Natural killer cell treated with Interleukin-12 subunit alpha and Interleukin-12 subunit beta and Interleukin-15 and Interleukin-18, amount 100 ng/mL, for 72 hours (primary cell): ENCODE measurements around the gene FES. TPM values are rescaled to one million over a fixed set of nuclear protein-coding genes. Genes with fewer than 3 reads are reported as not detected.

Experiments used
- ATAC-seq, 2 donors: fragments of 150-1000 bp; cut with Tn5 transposase in 1 of 2; sonication (Bioruptor Pico), chemical (Tn5 transposase) in 1 of 2; 2 replicates each; pipeline ENCODE4 v1.10.0; 2021
- DNase-seq: peaks from one replicate; pipeline ENCODE4 v3.0.0; 2022; ENCODE audit warnings: low spot score
- H3K27ac Mint-ChIP-seq, 2 donors: 1 replicate in 1 of 2; 2 replicates in 1 of 2; pipeline ENCODE4 v1.8.0; 2022; ENCODE audit warnings: mixed read lengths in 2 of 2, mild to moderate bottlenecking in 1 of 2, moderate library complexity in 1 of 2
- H3K27me3 Mint-ChIP-seq, 2 donors: 1 replicate in 1 of 2; 2 replicates in 1 of 2; pipeline ENCODE4 v1.8.0; 2022; ENCODE audit warnings: mixed read lengths in 2 of 2
- H3K36me3 Mint-ChIP-seq: one replicate; pipeline ENCODE4 v1.8.0; 2022; ENCODE audit warnings: mixed read lengths
- H3K4me1 Mint-ChIP-seq, 2 donors: 1 replicate in 1 of 2; 2 replicates in 1 of 2; pipeline ENCODE4 v1.8.0; 2022; ENCODE audit warnings: low read depth in 2 of 2, mixed read lengths in 2 of 2, mild to moderate bottlenecking in 1 of 2
- H3K4me3 Mint-ChIP-seq: one replicate; pipeline ENCODE4 v1.8.0; 2022; ENCODE audit warnings: mixed read lengths
- H3K9me3 Mint-ChIP-seq: 2 replicates; pipeline ENCODE4 v1.8.0; 2022; ENCODE audit warnings: mixed read lengths
- total RNA-seq, 2 donors: library from RNA; stranded (reverse); gene quantifications; one replicate each; pipeline ENCODE4 v1.2.3, GENCODE V29; 2022

Gene FES
- total RNA-seq, 2 donors from 2014 or later: 139 to 140 TPM

DNA sequence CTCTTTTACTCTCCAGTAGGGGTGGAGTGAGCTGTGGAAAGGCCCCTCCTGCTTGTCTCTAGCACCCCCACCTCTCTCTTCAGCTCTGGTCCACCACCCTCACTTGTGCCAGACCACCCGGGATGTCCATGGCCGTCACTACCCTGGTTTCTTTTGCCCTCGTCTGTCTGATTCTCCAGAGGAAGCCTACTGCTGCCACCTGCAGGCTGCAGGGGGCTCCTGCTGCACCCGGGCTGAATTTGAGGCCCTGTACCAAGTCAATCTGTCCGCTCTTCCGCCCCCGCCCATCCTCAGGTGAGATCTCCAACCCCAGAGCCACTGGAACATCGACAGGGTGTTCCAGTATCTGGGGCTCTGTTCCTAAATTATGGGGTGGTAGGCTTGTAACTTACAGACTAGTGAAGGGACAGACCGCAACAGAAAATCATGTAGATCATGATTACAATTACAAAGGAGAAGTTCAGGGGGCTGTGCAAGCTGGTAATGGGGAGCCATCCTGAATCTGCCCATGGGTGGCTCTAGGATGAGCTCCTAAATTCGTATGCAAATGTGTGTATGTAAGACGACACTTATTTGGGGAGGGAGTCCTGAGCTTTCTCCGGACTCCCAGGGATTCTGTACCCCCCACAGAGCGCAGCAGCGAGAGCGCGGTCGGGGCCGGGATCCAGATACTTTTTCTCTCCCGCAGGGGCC is 50.1 kb downstream of the FES start:
- Mint-ChIP-seq H3K9me3 (no peaks in the 10 kb centered on the region), H3K4me3 (peak overlapping the region; percentile 84), H3K27me3 (no peaks in the 10 kb centered on the region), H3K36me3 (no peaks in the 10 kb centered on the region), H3K27ac (peak overlapping the region; percentile 90 to 99), H3K4me1 (peaks cover 43 to 55% of the 10 kb centered on the region in 2 donors)
- DNase-seq (peak; percentile 92), ATAC-seq (peak; percentile 45 to 61)

DNA sequence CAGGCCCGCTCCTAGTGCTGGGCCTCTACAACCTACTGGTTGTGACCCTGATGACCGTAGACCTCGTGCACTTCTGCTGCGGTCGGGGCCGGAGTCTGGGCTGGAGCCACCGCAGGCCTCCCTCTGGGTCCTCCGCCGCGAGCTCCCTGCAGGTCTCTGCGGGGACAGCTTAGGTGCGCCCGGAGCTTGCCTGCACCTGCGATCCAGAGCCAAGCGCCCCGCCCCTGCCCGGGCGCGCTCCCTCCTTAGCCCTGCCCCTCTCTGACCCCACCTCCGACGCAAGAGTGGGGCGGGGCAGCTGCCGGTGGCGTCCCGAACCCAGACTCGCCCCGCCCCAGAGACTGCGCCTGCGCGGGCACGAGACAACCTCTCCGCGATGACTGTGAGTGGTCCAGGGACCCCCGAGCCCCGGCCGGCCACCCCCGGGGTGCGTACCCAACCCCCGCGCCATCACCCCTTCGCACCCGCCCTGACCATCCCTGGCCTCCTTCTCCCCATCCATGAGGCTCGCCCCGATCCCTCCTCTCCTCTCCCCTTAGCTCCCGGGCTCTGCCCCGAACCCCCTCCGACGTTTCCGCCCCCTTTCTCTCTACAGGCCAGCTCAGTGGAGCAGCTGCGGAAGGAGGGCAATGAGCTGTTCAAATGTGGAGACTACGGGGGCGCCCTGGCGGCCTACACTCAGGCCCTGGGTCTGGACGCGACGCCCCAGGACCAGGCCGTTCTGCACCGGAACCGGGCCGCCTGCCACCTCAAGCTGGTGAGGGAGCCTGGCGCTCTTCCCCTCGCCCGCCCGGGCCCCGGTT is 50.8 kb downstream of the FES start, which contains the start of gene UNC45A:
TSS of gene UNC45A (plus strand) at position 337 of the 803 bp plus-strand sequence. CDS start at position 377, 40 bp downstream.
- Mint-ChIP-seq H3K4me1 (peaks cover 43 to 55% of the 10 kb centered on the region in 2 donors), H3K4me3 (peak within 1 kb of the TSS; percentile 84), H3K36me3 (no peaks in the 10 kb centered on the region), H3K9me3 (no peaks in the 10 kb centered on the region), H3K27ac (peak within 1 kb of the TSS; percentile 90 to 99), H3K27me3 (no peaks in the 10 kb centered on the region)
- peak; percentile 87 to 92 for ATAC-seq
- peak; percentile 95 for DNase-seq

DNA sequence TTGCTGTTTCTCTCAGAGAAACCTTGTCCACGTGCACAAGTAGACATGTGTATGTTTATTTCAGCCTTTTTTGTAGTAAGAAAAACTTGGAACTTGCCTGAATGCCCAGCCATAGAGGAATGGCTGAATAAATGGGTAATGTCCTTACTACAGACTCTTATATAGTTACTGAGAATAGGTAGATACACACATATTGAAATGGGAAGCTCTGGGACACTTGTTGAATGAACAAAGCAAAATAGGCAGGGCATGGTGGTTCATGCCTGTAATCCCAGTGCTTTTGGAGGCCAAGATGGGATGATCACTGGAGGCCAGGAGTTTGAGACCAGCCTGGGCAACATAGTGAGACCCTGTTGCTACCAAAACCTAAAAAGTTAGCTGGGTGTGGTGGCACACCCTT is 52.5 kb downstream of the FES start:
- H3K4me3 Mint-ChIP-seq: peak overlapping the region; percentile 84
- no peak for DNase-seq
- peaks cover 31 to 41% of the 10 kb centered on the region in 2 donors for H3K4me1 Mint-ChIP-seq
- H3K27me3 Mint-ChIP-seq: no peaks in the 10 kb centered on the region
- H3K9me3 Mint-ChIP-seq: no peaks in the 10 kb centered on the region
- ATAC-seq: no peak
- H3K27ac Mint-ChIP-seq: peak overlapping the region; percentile 90 to 99
- H3K36me3 Mint-ChIP-seq: peaks cover 6% of the 10 kb centered on the region

DNA sequence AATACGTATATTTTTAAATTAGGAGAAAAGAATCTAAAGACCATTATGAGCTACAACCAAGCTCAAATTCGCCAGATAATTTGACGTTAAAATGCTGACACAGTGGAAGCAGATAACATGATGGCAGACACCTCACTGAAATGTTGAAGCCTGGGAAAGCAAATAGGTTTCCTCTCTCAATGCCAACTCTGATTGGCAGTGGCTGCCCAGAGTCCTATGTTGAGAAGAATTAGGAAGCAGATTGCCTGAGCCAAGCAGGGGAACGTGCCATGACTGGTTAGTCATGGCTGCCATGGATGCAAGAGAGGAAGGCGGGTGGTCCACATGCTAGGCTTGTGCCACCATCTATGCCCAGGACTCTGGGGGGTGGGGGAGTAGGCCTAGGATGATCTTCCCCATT is 54.0 kb downstream of the FES start:
- Mint-ChIP-seq H3K27me3 (no peaks in the 10 kb centered on the region), H3K4me3 (no peak overlapping the region), H3K9me3 (no peaks in the 10 kb centered on the region), H3K27ac (no peak overlapping the region), H3K4me1 (peaks cover 25 to 30% of the 10 kb centered on the region in 2 donors), H3K36me3 (peaks cover 6% of the 10 kb centered on the region)
- no peak for ATAC-seq
- no peak for DNase-seq

DNA sequence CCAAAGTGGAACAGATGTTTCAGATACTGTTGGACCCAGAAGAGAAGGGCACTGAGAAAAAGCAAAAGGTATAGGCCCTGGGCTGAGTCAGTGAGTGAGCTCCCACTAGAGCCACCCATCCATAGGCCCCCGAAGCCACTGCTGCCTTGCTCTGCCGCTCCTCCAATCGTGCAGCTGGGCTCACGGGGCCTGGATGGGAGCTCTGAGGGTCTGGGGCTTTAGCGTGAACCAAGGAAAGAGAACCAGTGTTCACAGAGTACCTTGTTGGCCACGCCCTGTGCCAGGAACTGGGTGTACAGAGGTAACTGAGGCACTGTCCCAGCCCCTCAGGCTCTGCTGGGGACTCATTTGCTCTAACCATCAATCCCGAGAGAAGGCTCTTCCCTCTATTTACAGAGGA is 55.5 kb downstream of the FES start:
- Mint-ChIP-seq H3K4me3 (no peak overlapping the region), H3K36me3 (peaks cover 6% of the 10 kb centered on the region), H3K9me3 (no peaks in the 10 kb centered on the region), H3K27ac (no peak overlapping the region), H3K27me3 (no peaks in the 10 kb centered on the region), H3K4me1 (peaks cover 12 to 16% of the 10 kb centered on the region in 2 donors)
- no peak for ATAC-seq
- DNase-seq: no peak

DNA sequence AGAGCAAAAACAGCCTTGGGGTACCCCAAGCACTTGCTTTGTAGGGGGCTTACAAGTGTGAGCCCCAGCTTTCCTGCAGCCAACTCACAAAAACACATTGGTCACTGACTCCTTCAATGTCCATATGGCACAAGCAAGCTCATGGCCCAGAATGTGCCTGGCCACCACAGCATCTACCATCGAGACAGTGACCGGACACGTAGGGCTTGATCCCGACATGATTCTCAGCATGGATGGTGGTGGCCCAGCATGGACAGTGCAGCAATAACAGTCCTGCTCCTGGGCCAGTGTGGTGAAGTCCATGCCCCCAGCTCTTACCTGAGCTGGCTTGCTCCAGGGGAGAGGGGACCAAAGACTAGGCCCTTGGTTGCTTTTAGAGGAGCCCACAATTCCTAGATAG is 56.7 kb downstream of the FES start:
- peaks cover 6% of the 10 kb centered on the region for H3K36me3 Mint-ChIP-seq
- ATAC-seq (no peak), DNase-seq (no peak)
- peaks cover 10 to 11% of the 10 kb centered on the region in 2 donors for H3K4me1 Mint-ChIP-seq
- no peak overlapping the region for H3K27ac Mint-ChIP-seq
- H3K9me3 Mint-ChIP-seq: no peaks in the 10 kb centered on the region
- no peaks in the 10 kb centered on the region for H3K27me3 Mint-ChIP-seq
- H3K4me3 Mint-ChIP-seq: no peak overlapping the region

DNA sequence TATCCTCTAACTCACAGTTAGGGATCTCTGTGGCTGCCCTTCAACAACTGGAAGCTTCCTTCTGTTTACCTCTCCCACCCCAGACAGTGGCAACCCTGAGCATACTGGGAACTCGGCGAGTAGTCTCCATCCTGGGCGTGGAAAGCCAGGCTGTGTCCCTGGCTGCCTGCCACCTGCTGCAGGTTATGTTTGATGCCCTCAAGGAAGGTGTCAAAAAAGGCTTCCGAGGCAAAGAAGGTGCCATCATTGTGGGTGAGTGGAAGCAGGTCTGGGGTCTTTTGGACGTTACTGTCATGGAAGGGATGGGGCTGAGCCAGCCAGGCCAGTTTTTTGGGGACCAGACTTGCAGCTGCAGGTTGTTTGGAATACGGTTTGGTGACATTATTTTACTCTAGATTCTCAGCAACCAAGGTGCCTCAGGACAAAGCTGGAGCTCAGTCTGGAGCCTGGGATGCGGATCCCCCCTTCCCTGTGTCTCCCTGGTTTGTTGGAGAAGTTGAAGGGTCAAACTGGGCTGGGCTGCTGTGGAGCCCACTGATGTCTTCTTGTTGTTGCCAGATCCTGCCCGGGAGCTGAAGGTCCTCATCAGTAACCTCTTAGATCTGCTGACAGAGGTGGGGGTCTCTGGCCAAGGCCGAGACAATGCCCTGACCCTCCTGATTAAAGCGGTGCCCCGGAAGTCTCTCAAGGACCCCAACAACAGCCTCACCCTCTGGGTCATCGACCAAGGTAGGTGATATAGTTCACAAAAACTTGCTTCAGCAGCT is 58.2 kb downstream of the FES start:
- H3K9me3 Mint-ChIP-seq: no peaks in the 10 kb centered on the region
- DNase-seq (no peak), ATAC-seq (no peak)
- H3K4me3 Mint-ChIP-seq: no peak overlapping the region
- no peaks in the 10 kb centered on the region for H3K27me3 Mint-ChIP-seq
- no peak overlapping the region for H3K27ac Mint-ChIP-seq
- H3K36me3 Mint-ChIP-seq: peaks cover 6% of the 10 kb centered on the region
- H3K4me1 Mint-ChIP-seq: no peaks in the 10 kb centered on the region

DNA sequence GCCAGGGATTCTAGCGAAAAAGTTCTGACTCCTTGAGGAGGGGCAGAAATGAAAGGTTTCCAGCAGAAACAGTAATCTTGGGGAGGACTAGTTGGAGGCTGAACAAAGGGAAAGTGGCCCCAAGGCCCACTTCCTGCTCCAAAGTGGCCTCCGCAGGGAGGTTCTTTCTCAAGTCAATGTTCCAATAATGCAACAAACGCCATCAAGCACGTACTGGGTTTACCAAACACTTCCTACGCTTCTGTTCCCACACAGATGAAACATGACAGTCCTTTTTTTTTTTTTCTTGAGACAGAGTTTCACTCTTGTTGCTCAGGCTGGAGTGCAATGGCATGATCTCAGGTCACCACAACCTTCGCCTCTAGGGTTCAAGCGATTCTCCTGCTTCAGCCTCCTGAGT is 60.8 kb downstream of the FES start:
- H3K36me3 Mint-ChIP-seq: peaks cover 6% of the 10 kb centered on the region
- no peak overlapping the region for H3K27ac Mint-ChIP-seq
- ATAC-seq (no peak), DNase-seq (no peak)
- H3K4me1 Mint-ChIP-seq: no peaks in the 10 kb centered on the region
- no peak overlapping the region for H3K4me3 Mint-ChIP-seq
- no peaks in the 10 kb centered on the region for H3K9me3 Mint-ChIP-seq
- no peaks in the 10 kb centered on the region for H3K27me3 Mint-ChIP-seq

Other genes starting within 250 kb of the FES start
- gene BLM, start 167.2 kb upstream of the FES start, total RNA-seq: 10 to 100 TPM; 49.6 to 58.7 TPM
- gene FURIN, start 15.9 kb upstream of the FES start, total RNA-seq: 100 to 1,000 TPM; 528 to 679 TPM
- 100 to 1,000 TPM; 172 to 244 TPM for gene MAN2A2, start 18.8 kb downstream of the FES start, total RNA-seq
- 10 to 100 TPM; 23.4 to 30.5 TPM for gene HDDC3, start 48.0 kb downstream of the FES start, total RNA-seq
- 10 to 100 TPM; 81.9 to 95.3 TPM for gene UNC45A, start 50.8 kb downstream of the FES start, total RNA-seq
- gene RCCD1, start 70.4 kb downstream of the FES start, total RNA-seq: 10 to 100 TPM; 10.8 to 29.2 TPM
- gene PRC1, start 110.0 kb downstream of the FES start, total RNA-seq: 100 to 1,000 TPM in 1 of 2 donors, 10 to 100 TPM in 1; 84.3 to 160 TPM
- gene VPS33B, start 138.1 kb downstream of the FES start, total RNA-seq: 10 to 100 TPM; 23.6 to 26.5 TPM
- gene SV2B, start 215.8 kb downstream of the FES start, total RNA-seq: not detected